HepG2 (cell line): Measurements from ENCODE around the gene ACOT6. TPM values are rescaled to one million over a fixed set of nuclear protein-coding genes. Genes with fewer than 3 reads are reported as not detected.
"Not testable (repeated sequence)": the region's sequence is repeated elsewhere in the genome, so short reads cannot be mapped to it uniquely, and the experiment has no call there.

ENCODE experiments used
- ATAC-seq: fragments of 200-7000 bp; cut with Tn5 transposase; 3 replicates; pipeline ENCODE4 v1.9.1; 2020; ENCODE audit warnings: mild to moderate bottlenecking, moderate library complexity
- BruUV-seq: library from RNA; stranded (reverse); fragments of 400-500 nt; replicated peaks from 2 replicates; lab custom pipeline; 2021; lab: Mats Ljungman, UMichigan
- CTCF ChIA-PET: fragments of 300-600 bp; formaldehyde crosslinking; extraction: SDS; loops from one replicate; lab custom pipeline; 2021; ENCODE audit warnings: low total read pairs, inconsistent platforms, low intra/inter-chr PET ratio; lab: Yijun Ruan, JAX
- POLR2A ChIA-PET: fragments of 350-600 bp; sonication (Branson Sonifier 250); formaldehyde crosslinking; loops from one replicate; lab custom pipeline; 2020; ENCODE audit warnings: antibody characterized with exemption, inconsistent platforms; lab: Yijun Ruan, JAX
- DNase-seq: peaks from one replicate; pipeline ENCODE4 v3.0.0-alpha.2; 2015; ENCODE audit warnings: low spot score
- FAIRE-seq: peaks from 3 replicates; lab custom pipeline; 2011; peaks lifted over from hg19 to GRCh38; lab: Jason Lieb, UNC
- H2AFZ ChIP-seq: one replicate; pipeline ENCODE4 v1.6.1; 2011; ENCODE audit warnings: low read length, inconsistent platforms
- H3K27ac ChIP-seq: fragments of 300-600 bp; 3 replicates; pipeline ENCODE4 v1.8.0; 2011; ENCODE audit warnings: mixed run types, mild to moderate bottlenecking, mixed read lengths, low read length, inconsistent platforms; ENCODE audit not compliant: insufficient read depth; ENCODE audit errors: extremely low read length
- H3K27me3 ChIP-seq, 2 experiments: fragments of 200-600 bp in 1 of 2; 2 replicates in 1 of 2; 3 replicates in 1 of 2; pipeline versions ENCODE4 v1.6.0 to v1.8.0; 2011; ENCODE audit warnings: low read length in 2 of 2, mild to moderate bottlenecking in 2 of 2, moderate library complexity in 2 of 2, inconsistent platforms in 1 of 2; ENCODE audit not compliant: insufficient read depth in 2 of 2, control insufficient read depth in 1 of 2
- H3K36me3 ChIP-seq, 2 experiments: fragments of 200-600 bp in 1 of 2; replicated peaks in 1 of 2; 2 replicates in 1 of 2; 3 replicates in 1 of 2; pipeline versions ENCODE4 v1.5.1 to v1.8.0; 2011; ENCODE audit warnings: low read length in 2 of 2, inconsistent platforms in 1 of 2; ENCODE audit not compliant: insufficient read depth in 2 of 2, control insufficient read depth in 1 of 2
- H3K4me1 ChIP-seq: 2 replicates; pipeline ENCODE4 v1.5.1; 2012; ENCODE audit warnings: low read length, inconsistent platforms; ENCODE audit not compliant: insufficient read depth
- H3K4me2 ChIP-seq: 2 replicates; pipeline ENCODE4 v1.6.0; 2011; ENCODE audit warnings: low read depth, low read length, inconsistent platforms
- H3K4me3 ChIP-seq, 3 experiments: fragments of 200-600 bp in 1 of 3; sonication (generic), shearing (Covaris generic) in 1 of 3; replicated peaks in 1 of 3; 2 replicates each; pipeline ENCODE4 v1.5.1; 2011 to 2016; ENCODE audit warnings: low read length in 3 of 3, inconsistent platforms in 2 of 3, low read depth in 2 of 3, mild to moderate bottlenecking in 2 of 3, control low read depth in 1 of 3, mixed read lengths in 1 of 3; ENCODE audit not compliant: insufficient read depth in 1 of 3
- H3K79me2 ChIP-seq: one replicate; pipeline ENCODE4 v1.6.1; 2011; ENCODE audit warnings: low read length, inconsistent platforms; ENCODE audit not compliant: insufficient read depth
- H3K9ac ChIP-seq: 2 replicates; pipeline ENCODE4 v1.6.0; 2011; ENCODE audit warnings: mild to moderate bottlenecking, low read depth, low read length, inconsistent platforms; ENCODE audit not compliant: insufficient read depth
- H3K9me3 ChIP-seq: 2 replicates; pipeline ENCODE4 v1.5.1; 2012; ENCODE audit warnings: mild to moderate bottlenecking, low read length
- H4K20me1 ChIP-seq: 2 replicates; pipeline ENCODE4 v1.6.0; 2011; ENCODE audit warnings: inconsistent platforms, mild to moderate bottlenecking, low read length, moderate library complexity; ENCODE audit not compliant: insufficient read depth
- EEA1 ChIP-seq: sonication (generic); formaldehyde crosslinking; IDR thresholded peaks from 2 replicates; pipeline ENCODE4 v1.5.1; 2020; ENCODE audit warnings: mild to moderate bottlenecking, missing genetic modification reagents, borderline replicate concordance
- GLI4 ChIP-seq: sonication (generic); formaldehyde crosslinking; IDR thresholded peaks from 2 replicates; pipeline ENCODE4 v1.5.1; 2020; ENCODE audit warnings: missing genetic modification reagents, mild to moderate bottlenecking, moderate library complexity, borderline replicate concordance
- HNRNPK ChIP-seq: fragments of 200-400 bp; formaldehyde crosslinking; IDR thresholded peaks from 2 replicates; pipeline ENCODE4 v1.6.1; 2018; ENCODE audit warnings: low read length, low read depth, moderate library complexity, mild to moderate bottlenecking; ENCODE audit not compliant: poor library complexity, severe bottlenecking
- SAFB2 ChIP-seq: sonication (generic); formaldehyde crosslinking; IDR thresholded peaks from 2 replicates; pipeline ENCODE4 v1.5.1; 2020; ENCODE audit warnings: missing genetic modification reagents, low read depth, mild to moderate bottlenecking, borderline replicate concordance
- SALL2 ChIP-seq: sonication (generic); formaldehyde crosslinking; IDR thresholded peaks from 2 replicates; pipeline ENCODE4 v1.8.1; 2023; ENCODE audit warnings: mild to moderate bottlenecking, missing genetic modification reagents, inconsistent platforms
- ZFP82 ChIP-seq: sonication (generic); formaldehyde crosslinking; IDR thresholded peaks from 2 replicates; pipeline ENCODE4 v1.5.1; 2020; ENCODE audit warnings: mild to moderate bottlenecking, missing genetic modification reagents, borderline replicate concordance
- ZNF766 ChIP-seq: sonication (generic); formaldehyde crosslinking; IDR thresholded peaks from 2 replicates; pipeline ENCODE4 v1.5.0; 2020; ENCODE audit warnings: missing genetic modification reagents, borderline replicate concordance
- WGBS: methylation state at CpG from one replicate; pipeline ENCODE4 v1.1.6; 2017; ENCODE audit warnings: low lambda C conversion rate; 5-methylcytosine and 5-hydroxymethylcytosine counted together
- in situ Hi-C: cut with HindIII; loops from 2 replicates; pipeline ENCODE4 v1.10.0; 2017; ENCODE audit warnings: low pct_unique_long_range_greater_than_20kb; ENCODE audit not compliant: extremely low pct_ligation_motif_present
- intact Hi-C: fragments of 100-400 bp; cut with micrococcal nuclease; formaldehyde crosslinking; loops from one replicate; pipeline ENCODE4 v1.10.0; 2022; ENCODE audit not compliant: unreplicated experiment
- polyA plus RNA-seq, 8 experiments: library from polyadenylated mRNA; depleted of rRNA in 3 of 8; stranded (reverse) in 7 of 8; unstranded in 1 of 8; fragments of >200 nt; fragmentation: Illumina TruSeq in 4 of 8; extraction: Trizol in 4 of 8; gene quantifications; 2 replicates each; pipeline versions ENCODE4 v1.2.1 to v1.2.3, GENCODE V29; 2011 to 2016; ENCODE audit warnings: low read depth in 4 of 8, missing spikeins in 1 of 8, mixed read lengths in 1 of 8; ENCODE audit not compliant: insufficient read depth in 1 of 8
- total RNA-seq, 5 experiments: library from RNA; depleted of rRNA; stranded (reverse); fragments of >200 nt; fragmentation: Illumina TruSeq; extraction: Trizol; gene quantifications; 2 replicates each; pipeline ENCODE4 v1.2.3, GENCODE V29; 2016; ENCODE audit warnings: low read depth in 1 of 5
- TF ChIP-seq, protein P1 (sequence below): sonication (generic); formaldehyde crosslinking; IDR thresholded peaks from 2 replicates; pipeline ENCODE4 v1.5.0; 2020; ENCODE audit warnings: missing genetic modification reagents, mild to moderate bottlenecking, borderline replicate concordance
- TF ChIP-seq, protein P2 (sequence below): sonication (generic); formaldehyde crosslinking; conservative IDR thresholded peaks from 2 replicates; pipeline ENCODE4 v1.4.0; 2020; ENCODE audit warnings: mild to moderate bottlenecking, missing genetic modification reagents, moderate library complexity
- TF ChIP-seq, protein P3 (sequence below), 2 experiments: fragments of 450-650 bp in 1 of 2; sonication (generic) in 1 of 2; formaldehyde crosslinking; IDR thresholded peaks; 2 replicates each; pipeline versions ENCODE4 v1.5.0 to v1.8.0; 2020 to 2022; ENCODE audit warnings: mild to moderate bottlenecking in 1 of 2, missing genetic modification reagents in 1 of 2
- TF ChIP-seq, protein P4 (sequence below): sonication (generic); formaldehyde crosslinking; IDR thresholded peaks from 2 replicates; pipeline ENCODE4 v1.4.0; 2020; ENCODE audit warnings: missing genetic modification reagents, borderline replicate concordance

Gene ACOT6
- total and polyA plus RNA-seq, 2 of the 13 experiments (the other 11 are each of a cell fraction or from before 2014, with no cell fraction given): 0.15 to 0.27 TPM

DNA sequence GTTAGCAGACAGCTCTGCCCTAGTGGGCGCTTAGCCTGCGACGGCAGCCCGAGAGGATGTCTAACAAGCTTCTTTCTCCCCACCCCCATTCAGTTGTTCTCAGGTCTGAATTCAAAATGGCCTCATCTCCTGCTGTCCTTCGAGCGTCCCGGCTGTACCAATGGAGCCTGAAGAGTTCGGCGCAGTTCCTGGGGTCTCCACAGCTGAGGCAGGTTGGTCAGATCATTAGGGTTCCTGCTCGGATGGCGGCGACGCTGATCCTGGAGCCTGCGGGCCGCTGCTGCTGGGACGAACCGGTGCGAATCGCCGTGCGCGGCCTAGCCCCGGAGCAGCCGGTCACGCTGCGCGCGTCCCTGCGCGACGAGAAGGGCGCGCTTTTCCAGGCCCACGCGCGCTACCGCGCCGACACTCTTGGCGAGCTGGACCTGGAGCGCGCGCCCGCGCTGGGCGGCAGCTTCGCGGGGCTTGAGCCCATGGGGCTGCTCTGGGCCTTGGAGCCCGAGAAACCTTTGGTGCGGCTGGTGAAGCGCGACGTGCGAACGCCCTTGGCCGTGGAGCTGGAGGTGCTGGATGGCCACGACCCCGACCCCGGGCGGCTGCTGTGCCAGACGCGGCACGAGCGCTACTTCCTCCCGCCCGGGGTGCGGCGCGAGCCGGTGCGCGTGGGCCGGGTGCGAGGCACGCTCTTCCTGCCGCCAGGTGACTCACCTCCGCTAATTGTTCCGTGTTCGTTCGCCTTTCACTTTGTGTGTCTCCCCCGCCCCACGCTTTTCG is 42.9 kb upstream of the ACOT6 start, which contains the start of gene ACOT2:
Gene ACOT2, plus strand, starts transcription at position 29 of the 774 bp plus-strand sequence. Its CDS starts 28 bp downstream, at position 57.
- FAIRE-seq (peak; percentile 52), DNase-seq (peak; percentile 96), ATAC-seq (peak; percentile 93)
- H3K27me3 ChIP-seq, in situ Hi-C loops, H2AFZ ChIP-seq, H3K9me3 ChIP-seq, H4K20me1 ChIP-seq: not testable (repeated sequence)
- Histone ChIP-seq H3K36me3 (peaks cover 0 to 10% of the 10 kb centered on the region in 2 experiments; a peak in 3 of 5 replicates), H3K4me3 (peak within 1 kb of the TSS; percentile 63 to 76 (median 74)), H3K9ac (peak within 1 kb of the TSS; percentile 92), H3K4me1 (peaks cover 31% of the 10 kb centered on the region), H3K4me2 (peak within 1 kb of the TSS; percentile 86), H3K79me2 (peaks cover 27% of the 10 kb centered on the region), H3K27ac (peak within 1 kb of the TSS; percentile 97)
- intact Hi-C loops: loop anchor here (10.0 kb wide), 1 partner anchor 55 kb away; no protein-coding TSS in a partner anchor
- ChIA-PET POLR2A (interaction anchor here (0.6 to 6.4 kb wide), 23 partner anchors 9 to 511 kb away, joined by 3 to 108 read pairs (median 5); partner anchors contain the start of genes ACOT1, ACOT6, NUMB and PTGR2), CTCF (interaction anchor here (2.9 to 3.0 kb wide), 2 partner anchors 31 to 60 kb away, joined by 9 to 12 read pairs; no protein-coding TSS in a partner anchor)
- TSS peak; percentile 81 for BruUV-seq
- whole genome bisulfite sequencing: 2% methylated on average over 10 of the region's 83 CpGs
- TF ChIP-seq HNRNPK: peak; percentile 27
- TF ChIP-seq GLI4 (CRISPR knock-in tag): peak; percentile 73; the same call in 1 of the 2 replicates
- TF ChIP-seq, protein P1, sequence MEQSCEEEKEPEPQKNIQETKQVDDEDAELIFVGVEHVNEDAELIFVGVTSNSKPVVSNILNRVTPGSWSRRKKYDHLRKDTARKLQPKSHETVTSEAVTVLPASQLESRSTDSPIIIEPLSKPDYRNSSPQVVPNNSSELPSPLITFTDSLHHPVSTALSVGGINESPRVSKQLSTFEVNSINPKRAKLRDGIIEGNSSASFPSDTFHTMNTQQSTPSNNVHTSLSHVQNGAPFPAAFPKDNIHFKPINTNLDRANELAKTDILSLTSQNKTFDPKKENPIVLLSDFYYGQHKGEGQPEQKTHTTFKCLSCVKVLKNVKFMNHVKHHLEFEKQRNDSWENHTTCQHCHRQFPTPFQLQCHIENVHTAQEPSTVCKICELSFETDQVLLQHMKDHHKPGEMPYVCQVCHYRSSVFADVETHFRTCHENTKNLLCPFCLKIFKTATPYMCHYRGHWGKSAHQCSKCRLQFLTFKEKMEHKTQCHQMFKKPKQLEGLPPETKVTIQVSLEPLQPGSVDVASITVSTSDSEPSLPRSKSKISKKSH: peak; percentile 34; the same call in 1 of the 2 replicates
- peak; percentile 79; the same call in 1 of the 2 replicates for TF ChIP-seq SALL2
- peak; percentile 13; the same call in 1 of the 2 replicates for TF ChIP-seq EEA1
- TF ChIP-seq ZNF766 (CRISPR knock-in tag): peak; percentile 22; the same call in 1 of the 2 replicates
- TF ChIP-seq, protein P2, sequence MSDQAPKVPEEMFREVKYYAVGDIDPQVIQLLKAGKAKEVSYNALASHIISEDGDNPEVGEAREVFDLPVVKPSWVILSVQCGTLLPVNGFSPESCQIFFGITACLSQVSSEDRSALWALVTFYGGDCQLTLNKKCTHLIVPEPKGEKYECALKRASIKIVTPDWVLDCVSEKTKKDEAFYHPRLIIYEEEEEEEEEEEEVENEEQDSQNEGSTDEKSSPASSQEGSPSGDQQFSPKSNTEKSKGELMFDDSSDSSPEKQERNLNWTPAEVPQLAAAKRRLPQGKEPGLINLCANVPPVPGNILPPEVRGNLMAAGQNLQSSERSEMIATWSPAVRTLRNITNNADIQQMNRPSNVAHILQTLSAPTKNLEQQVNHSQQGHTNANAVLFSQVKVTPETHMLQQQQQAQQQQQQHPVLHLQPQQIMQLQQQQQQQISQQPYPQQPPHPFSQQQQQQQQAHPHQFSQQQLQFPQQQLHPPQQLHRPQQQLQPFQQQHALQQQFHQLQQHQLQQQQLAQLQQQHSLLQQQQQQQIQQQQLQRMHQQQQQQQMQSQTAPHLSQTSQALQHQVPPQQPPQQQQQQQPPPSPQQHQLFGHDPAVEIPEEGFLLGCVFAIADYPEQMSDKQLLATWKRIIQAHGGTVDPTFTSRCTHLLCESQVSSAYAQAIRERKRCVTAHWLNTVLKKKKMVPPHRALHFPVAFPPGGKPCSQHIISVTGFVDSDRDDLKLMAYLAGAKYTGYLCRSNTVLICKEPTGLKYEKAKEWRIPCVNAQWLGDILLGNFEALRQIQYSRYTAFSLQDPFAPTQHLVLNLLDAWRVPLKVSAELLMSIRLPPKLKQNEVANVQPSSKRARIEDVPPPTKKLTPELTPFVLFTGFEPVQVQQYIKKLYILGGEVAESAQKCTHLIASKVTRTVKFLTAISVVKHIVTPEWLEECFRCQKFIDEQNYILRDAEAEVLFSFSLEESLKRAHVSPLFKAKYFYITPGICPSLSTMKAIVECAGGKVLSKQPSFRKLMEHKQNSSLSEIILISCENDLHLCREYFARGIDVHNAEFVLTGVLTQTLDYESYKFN (CRISPR knock-in tag): peak; percentile 76
- peak; percentile 26; the same call in 1 of the 2 replicates for TF ChIP-seq SAFB2 (CRISPR knock-in tag)
- TF ChIP-seq, protein P3, sequence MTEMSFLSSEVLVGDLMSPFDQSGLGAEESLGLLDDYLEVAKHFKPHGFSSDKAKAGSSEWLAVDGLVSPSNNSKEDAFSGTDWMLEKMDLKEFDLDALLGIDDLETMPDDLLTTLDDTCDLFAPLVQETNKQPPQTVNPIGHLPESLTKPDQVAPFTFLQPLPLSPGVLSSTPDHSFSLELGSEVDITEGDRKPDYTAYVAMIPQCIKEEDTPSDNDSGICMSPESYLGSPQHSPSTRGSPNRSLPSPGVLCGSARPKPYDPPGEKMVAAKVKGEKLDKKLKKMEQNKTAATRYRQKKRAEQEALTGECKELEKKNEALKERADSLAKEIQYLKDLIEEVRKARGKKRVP (CRISPR knock-in tag; IDR thresholded peaks at IDR 0.05): 0 out of 4 replicates have a peak, but pooled peaks of 1 of the 2 experiments have one; percentile 22
- TF ChIP-seq ZFP82 (CRISPR knock-in tag): peak; percentile 65; the same call in 1 of the 2 replicates
- TF ChIP-seq, protein P4, sequence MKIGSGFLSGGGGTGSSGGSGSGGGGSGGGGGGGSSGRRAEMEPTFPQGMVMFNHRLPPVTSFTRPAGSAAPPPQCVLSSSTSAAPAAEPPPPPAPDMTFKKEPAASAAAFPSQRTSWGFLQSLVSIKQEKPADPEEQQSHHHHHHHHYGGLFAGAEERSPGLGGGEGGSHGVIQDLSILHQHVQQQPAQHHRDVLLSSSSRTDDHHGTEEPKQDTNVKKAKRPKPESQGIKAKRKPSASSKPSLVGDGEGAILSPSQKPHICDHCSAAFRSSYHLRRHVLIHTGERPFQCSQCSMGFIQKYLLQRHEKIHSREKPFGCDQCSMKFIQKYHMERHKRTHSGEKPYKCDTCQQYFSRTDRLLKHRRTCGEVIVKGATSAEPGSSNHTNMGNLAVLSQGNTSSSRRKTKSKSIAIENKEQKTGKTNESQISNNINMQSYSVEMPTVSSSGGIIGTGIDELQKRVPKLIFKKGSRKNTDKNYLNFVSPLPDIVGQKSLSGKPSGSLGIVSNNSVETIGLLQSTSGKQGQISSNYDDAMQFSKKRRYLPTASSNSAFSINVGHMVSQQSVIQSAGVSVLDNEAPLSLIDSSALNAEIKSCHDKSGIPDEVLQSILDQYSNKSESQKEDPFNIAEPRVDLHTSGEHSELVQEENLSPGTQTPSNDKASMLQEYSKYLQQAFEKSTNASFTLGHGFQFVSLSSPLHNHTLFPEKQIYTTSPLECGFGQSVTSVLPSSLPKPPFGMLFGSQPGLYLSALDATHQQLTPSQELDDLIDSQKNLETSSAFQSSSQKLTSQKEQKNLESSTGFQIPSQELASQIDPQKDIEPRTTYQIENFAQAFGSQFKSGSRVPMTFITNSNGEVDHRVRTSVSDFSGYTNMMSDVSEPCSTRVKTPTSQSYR: peak; percentile 88
